GM12801 (cell line): ENCODE results near the gene CAPN2.

Experiments used
- TF ChIP-seq, protein P1 (sequence below): IDR thresholded peaks from one replicate; pipeline ENCODE4 v1.5.1; 2011; ENCODE audit warnings: control low read depth; ENCODE audit not compliant: insufficient read length; ENCODE audit errors: extremely low read depth

Gene CAPN2

DNA sequence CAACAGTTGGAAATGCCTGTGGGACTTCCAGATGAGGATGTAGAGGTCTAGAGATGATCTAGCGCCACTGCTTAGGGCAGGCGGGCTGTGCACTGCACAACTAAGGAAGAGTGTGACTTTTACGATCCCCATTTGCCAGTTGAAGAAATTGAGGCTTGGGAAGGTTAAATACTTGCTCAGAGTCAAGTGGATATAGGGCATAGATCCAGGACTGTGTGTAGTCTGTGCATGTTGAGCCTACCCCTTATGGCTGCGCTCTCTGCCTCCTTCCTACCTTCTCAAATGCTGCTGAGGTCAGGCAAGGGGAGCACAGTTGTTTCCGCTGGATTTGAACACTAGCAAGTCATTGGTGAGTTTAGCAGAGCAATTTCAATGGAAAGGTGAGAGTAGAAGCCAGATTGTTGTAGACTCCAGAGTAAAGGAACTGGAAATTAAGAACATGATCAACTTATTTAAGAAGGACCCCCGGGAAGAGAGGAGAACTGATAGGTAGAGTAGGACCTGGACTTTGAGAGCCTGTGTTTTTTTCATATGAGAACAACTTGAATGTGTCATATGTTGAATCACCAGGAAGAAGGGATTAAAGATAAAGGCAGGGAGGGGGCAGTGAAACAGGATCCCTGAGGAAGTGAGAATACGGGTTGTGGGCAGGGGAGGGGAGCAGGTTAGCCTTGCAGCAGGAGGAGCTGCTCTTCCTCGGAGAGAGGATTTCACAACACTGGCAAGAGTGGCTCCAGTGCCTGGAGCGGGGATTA, 2.7 kb downstream of the CAPN2 start:
- TF ChIP-seq, protein P1, sequence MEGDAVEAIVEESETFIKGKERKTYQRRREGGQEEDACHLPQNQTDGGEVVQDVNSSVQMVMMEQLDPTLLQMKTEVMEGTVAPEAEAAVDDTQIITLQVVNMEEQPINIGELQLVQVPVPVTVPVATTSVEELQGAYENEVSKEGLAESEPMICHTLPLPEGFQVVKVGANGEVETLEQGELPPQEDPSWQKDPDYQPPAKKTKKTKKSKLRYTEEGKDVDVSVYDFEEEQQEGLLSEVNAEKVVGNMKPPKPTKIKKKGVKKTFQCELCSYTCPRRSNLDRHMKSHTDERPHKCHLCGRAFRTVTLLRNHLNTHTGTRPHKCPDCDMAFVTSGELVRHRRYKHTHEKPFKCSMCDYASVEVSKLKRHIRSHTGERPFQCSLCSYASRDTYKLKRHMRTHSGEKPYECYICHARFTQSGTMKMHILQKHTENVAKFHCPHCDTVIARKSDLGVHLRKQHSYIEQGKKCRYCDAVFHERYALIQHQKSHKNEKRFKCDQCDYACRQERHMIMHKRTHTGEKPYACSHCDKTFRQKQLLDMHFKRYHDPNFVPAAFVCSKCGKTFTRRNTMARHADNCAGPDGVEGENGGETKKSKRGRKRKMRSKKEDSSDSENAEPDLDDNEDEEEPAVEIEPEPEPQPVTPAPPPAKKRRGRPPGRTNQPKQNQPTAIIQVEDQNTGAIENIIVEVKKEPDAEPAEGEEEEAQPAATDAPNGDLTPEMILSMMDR: no peak

DNA sequence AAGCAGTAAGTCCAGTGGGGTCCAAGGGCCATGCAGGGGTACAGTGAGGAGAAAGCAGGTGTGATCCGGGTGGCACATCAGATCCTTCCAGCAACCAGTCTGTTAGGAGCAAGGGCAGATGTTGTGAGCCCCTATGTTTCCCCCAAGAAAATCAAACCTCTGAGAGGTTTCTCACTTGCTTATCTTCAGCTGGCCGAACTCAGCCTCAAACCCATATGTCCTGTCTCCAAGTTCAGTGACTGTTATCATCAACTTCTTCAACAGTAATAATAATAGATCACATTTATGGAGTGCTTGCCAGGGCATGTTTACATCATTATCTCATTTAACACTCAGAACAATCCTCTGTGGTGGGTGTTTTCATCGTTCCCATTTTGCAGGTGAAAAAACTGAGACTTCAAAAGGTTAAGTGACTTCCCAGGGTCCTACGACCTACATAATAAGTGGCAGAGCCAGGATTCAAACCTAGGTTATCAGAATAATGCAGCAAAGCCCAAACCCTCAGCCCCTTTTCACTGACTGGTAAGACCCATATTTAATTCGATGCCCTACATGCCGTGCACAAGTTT, 3.3 kb downstream of the CAPN2 start:
- TF ChIP-seq, protein P1: no peak

DNA sequence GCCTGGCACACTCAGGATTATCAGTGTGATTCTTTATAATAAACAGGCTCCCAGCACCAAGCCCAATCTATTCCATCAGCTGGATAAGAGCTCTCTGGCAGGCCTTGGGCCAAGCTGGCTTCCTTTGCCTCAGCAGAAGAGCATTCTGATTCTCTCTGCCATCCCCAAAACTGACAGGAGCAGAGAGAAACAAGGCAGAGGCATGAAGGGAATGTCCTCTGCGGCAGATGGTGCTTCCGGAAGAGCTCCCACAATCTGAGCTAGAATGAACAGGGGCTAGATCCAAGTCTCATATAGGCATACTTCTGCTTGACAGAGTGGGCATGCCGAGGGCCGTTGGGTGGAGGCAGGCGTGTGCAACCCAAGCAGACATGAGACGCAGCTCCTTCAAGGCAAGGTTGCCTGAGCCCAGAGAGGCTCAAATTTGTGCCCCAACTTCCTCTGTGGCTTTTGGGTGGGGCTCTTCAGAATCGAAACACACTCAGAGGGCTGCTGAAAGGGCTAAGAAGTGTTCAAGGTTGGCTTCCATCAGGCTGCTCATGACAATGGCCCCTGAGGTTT, 4.0 kb downstream of the CAPN2 start:
- TF ChIP-seq, protein P1: no peak

DNA sequence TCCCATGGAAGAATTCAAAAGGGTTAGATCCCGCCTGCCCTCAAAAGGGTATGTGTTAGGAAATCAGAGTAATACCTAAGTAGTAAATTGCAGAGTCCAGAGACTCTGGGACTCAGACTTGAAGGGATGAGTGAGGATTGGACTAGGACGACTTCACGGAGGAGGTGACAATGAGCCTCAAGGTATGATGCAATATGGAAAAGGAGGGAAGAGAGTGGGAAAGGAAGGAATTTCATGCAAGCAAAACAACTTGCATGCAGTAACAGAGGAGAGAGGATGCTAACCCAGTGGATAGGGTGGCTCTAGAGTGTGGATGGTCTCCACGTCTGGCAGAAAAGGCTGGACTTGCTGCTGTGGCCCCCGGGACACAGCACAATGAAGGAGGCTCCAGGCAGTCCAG, 4.8 kb downstream of the CAPN2 start:
- TF ChIP-seq, protein P1: no peak

DNA sequence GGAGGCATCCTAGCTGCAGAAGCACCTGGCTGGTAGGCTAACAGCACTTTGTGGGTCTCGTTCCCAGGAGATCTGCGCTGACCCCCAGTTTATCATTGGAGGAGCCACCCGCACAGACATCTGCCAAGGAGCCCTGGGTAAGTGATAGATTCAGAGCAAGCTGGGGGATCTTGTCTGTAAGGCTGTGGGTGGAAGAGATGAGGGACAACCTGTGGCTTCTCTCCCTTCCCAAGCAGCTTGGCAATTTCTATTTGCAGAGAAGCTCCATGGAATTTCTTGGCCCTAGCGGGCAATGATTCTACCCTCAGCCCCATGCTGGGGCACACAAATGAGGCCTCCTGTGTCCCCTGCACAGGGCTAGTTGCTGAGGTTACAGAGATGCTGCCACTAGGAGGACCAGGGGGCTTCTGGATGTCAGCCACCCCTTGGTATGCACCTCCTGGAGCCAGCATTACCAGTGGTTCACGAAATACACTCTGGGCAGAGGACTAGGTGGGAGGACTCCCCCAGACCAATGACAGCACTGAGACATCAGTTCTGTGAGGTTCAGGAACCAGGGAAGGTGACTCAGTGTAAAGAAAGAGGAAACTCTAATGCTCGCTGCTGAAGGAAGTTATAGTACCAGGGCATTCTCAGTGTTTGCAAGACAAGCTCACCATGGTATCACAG, 5.5 kb downstream of the CAPN2 start:
- TF ChIP-seq, protein P1: no peak

DNA sequence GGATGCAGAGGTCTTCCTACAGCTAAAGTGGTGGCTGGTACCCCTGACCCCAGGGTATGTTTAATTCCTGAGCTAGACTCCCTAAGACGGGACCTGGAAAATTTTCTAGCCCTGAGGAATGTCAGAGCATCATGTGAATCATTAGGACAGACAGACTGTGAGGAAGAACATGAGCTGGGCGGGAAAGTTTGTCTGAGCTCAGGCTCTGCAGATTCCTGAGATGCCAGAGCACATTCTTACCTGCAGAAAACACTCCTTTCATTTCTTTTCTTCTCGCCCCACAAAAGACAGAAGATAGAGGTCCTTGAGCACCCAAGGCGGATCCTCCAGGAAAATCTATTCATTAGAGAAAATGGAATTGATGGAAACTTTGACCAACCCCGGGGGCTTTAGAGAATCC, 6.5 kb downstream of the CAPN2 start:
- TF ChIP-seq, protein P1: no peak

DNA sequence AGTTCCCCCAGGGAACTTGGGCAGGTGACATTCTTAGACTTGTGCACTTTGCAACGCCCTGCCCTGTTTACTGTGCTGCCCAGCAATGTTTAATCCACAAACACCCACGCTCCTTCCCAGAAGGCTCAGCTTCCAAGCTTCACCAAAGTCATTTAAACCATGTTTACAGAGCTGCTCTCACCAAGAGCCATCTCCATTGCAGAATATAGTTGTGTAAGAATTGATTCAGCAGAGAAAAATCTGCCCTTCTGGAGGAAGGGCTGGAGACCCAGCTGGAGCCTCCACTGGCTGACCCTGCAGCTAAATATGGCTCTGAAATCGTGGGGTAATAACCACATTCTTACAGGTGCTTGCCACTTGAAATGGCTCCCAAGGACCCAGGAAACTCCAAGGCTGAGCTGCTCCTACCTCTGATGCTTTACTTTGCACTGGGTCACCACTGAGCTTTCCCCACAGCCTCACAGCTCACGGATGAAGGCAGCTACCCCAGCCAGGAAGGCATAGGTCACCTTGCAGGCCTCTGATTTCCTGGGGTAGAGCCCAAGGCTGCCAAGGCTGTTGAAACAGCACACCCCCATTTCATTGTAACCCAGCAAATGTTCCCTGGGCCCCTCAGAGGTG, 8.7 kb downstream of the CAPN2 start:
- TF ChIP-seq, protein P1: no peak
